Coronary artery (tissue), 2 donors: ENCODE data around the gene CSN3.

Source experiments
- DNase-seq: peaks from one replicate; pipeline ENCODE4 v3.0.0-alpha.2; 2017; ENCODE audit warnings: low spot score
- H3K27ac ChIP-seq, 2 donors: fragments of 200-600 bp; sonication (generic); one replicate each; pipeline ENCODE4 v1.5.1; 2016 to 2019
- H3K4me3 ChIP-seq: fragments of 200-600 bp; sonication (generic); 2 replicates; pipeline ENCODE4 v1.5.1; 2016; ENCODE audit warnings: mild to moderate bottlenecking, moderate library complexity
- CTCF ChIP-seq: fragments of 200-600 bp; sonication (generic); IDR thresholded peaks from one replicate; pipeline ENCODE4 v1.5.1; 2019; ENCODE audit warnings: antibody characterized with exemption

CSN3 gene

GRCh38 chr4:70251945-70252277, 9.5 kb downstream of the CSN3 start:
- no peak for TF ChIP-seq CTCF
- no peak overlapping the region for H3K27ac ChIP-seq
- no peak for DNase-seq
- no peak overlapping the region for H3K4me3 ChIP-seq

- Histone ChIP-seq H3K4me3 (no peak overlapping the region), H3K27ac (no peak overlapping the region)
- TF ChIP-seq CTCF: no peak
- no peak for DNase-seq
These were observed 27.3 kb downstream of the CSN3 start for GRCh38 chr4:70269674-70270073.

- Histone ChIP-seq H3K4me3 (no peak overlapping the region), H3K27ac (no peak overlapping the region)
- TF ChIP-seq CTCF: no peak
- DNase-seq: no peak
These were observed 34.7 kb downstream of the CSN3 start for GRCh38 chr4:70277121-70277520.

- TF ChIP-seq CTCF: no peak
- DNase-seq: no peak
- H3K4me3 ChIP-seq: no peak overlapping the region
- H3K27ac ChIP-seq: no peak overlapping the region
These were observed 38.2 kb downstream of the CSN3 start for GRCh38 chr4:70280567-70280966.

GRCh38 chr4:70288651-70289050, 46.3 kb downstream of the CSN3 start:
- Histone ChIP-seq H3K4me3 (no peak overlapping the region), H3K27ac (no peak overlapping the region)
- TF ChIP-seq CTCF: no peak
- no peak for DNase-seq

GRCh38 chr4:70291341-70291740, 48.9 kb downstream of the CSN3 start:
- TF ChIP-seq CTCF: no peak
- H3K27ac ChIP-seq: no peak overlapping the region
- H3K4me3 ChIP-seq: no peak overlapping the region
- DNase-seq: no peak

GRCh38 chr4:70297576-70297975, 55.2 kb downstream of the CSN3 start:
- DNase-seq: no peak
- no peak overlapping the region for H3K4me3 ChIP-seq
- TF ChIP-seq CTCF: no peak
- H3K27ac ChIP-seq: no peak overlapping the region
